ENCODE results near the gene TBC1D23.
A peak's percentile ranks its signal among the peaks of the same experiment; 100 is the strongest.
"Not testable (repeated sequence)": the region's sequence is repeated elsewhere in the genome, so short reads cannot be mapped to it uniquely, and the experiment has no call there.

Gene TBC1D23

GRCh38 chr3:100257586-100257985 is 3.2 kb upstream of the TBC1D23 start:
- no peak for DNase-seq

GRCh38 chr3:100260081-100260684 is 609 bp upstream of the TBC1D23 start:
- peak; percentile 54 to 69 for DNase-seq

- DNase-seq = no peak
These were observed 702 bp downstream of the TBC1D23 start for GRCh38 chr3:100261485-100261903.

GRCh38 chr3:100262925-100263324 is 2.1 kb downstream of the TBC1D23 start:
- DNase-seq = not testable (repeated sequence)

- no peak for DNase-seq
These were observed 2.8 kb downstream of the TBC1D23 start for GRCh38 chr3:100263583-100263982.

GRCh38 chr3:100264242-100264641 is 3.5 kb downstream of the TBC1D23 start:
- DNase-seq = no peak

GRCh38 chr3:100265016-100265415 is 4.2 kb downstream of the TBC1D23 start:
- no peak for DNase-seq

- no peak for DNase-seq
These were observed 5.7 kb downstream of the TBC1D23 start for GRCh38 chr3:100266531-100266930.

- no peak for DNase-seq
These were observed 7.4 kb downstream of the TBC1D23 start for GRCh38 chr3:100268156-100268555.

GRCh38 chr3:100269001-100269400 is 8.2 kb downstream of the TBC1D23 start:
- no peak for DNase-seq

- DNase-seq = no peak
These were observed 8.8 kb downstream of the TBC1D23 start for GRCh38 chr3:100269410-100270214.

- DNase-seq = no peak
These were observed 9.4 kb downstream of the TBC1D23 start for GRCh38 chr3:100270215-100270583.

GRCh38 chr3:100271522-100271921 is 10.7 kb downstream of the TBC1D23 start:
- DNase-seq = no peak

- not testable (repeated sequence) for DNase-seq
These were observed 12.2 kb downstream of the TBC1D23 start for GRCh38 chr3:100272797-100273611.

- DNase-seq = no peak
These were observed 13.6 kb downstream of the TBC1D23 start for GRCh38 chr3:100274361-100274760.

GRCh38 chr3:100277255-100277800 is 16.5 kb downstream of the TBC1D23 start:
- DNase-seq = peak; percentile 48

GRCh38 chr3:100278910-100279309 is 18.1 kb downstream of the TBC1D23 start:
- DNase-seq = no peak

- no peak for DNase-seq
These were observed 27.6 kb downstream of the TBC1D23 start for GRCh38 chr3:100288288-100288894.

- DNase-seq = no peak
These were observed 28.5 kb downstream of the TBC1D23 start for GRCh38 chr3:100289339-100289738.

GRCh38 chr3:100295089-100295488 is 34.3 kb downstream of the TBC1D23 start:
- DNase-seq = no peak

- no peak for DNase-seq
These were observed 37.0 kb downstream of the TBC1D23 start for GRCh38 chr3:100297784-100298183.

- DNase-seq = no peak
These were observed 38.2 kb downstream of the TBC1D23 start for GRCh38 chr3:100299016-100299415.

GRCh38 chr3:100306695-100307094 is 45.9 kb downstream of the TBC1D23 start:
- no peak for DNase-seq
